Activated T-helper 2 cell treated with anti-CD3 and anti-CD28 coated beads, Interferon-gamma antibody, Interleukin-2, Interleukin-4, amounts not matched to agents 10 μg/mL and 5 μg/mL and 100 μg/mL, durations not matched to agents 14 hours and 24 hours and 36 hours (primary cell): ENCODE results near the gene MAP3K20. TPM values are rescaled to one million over a fixed set of nuclear protein-coding genes. Genes with fewer than 3 reads are reported as not detected.
"Not testable (repeated sequence)": the region's sequence is repeated elsewhere in the genome, so short reads cannot be mapped to it uniquely, and the experiment has no call there.

Source experiments
- DNase-seq: peaks from one replicate; pipeline ENCODE4 v3.0.0; 2021; ENCODE audit warnings: low spot score
- H3K27ac Mint-ChIP-seq: one replicate; pipeline ENCODE4 v1.8.0; 2021; ENCODE audit warnings: mixed read lengths
- H3K27me3 Mint-ChIP-seq: one replicate; pipeline ENCODE4 v1.8.0; 2021; ENCODE audit warnings: low read depth, mixed read lengths
- H3K36me3 Mint-ChIP-seq: one replicate; pipeline ENCODE4 v1.8.0; 2021; ENCODE audit warnings: low read depth, mixed read lengths
- H3K4me1 Mint-ChIP-seq: one replicate; pipeline ENCODE4 v1.8.0; 2021; ENCODE audit warnings: low read depth, mixed read lengths
- H3K4me3 Mint-ChIP-seq: one replicate; pipeline ENCODE4 v1.8.0; 2021; ENCODE audit warnings: low read depth, mild to moderate bottlenecking, moderate library complexity, mixed read lengths
- H3K9me3 Mint-ChIP-seq: one replicate; pipeline ENCODE4 v1.8.0; 2021; ENCODE audit warnings: mixed read lengths
- intact Hi-C: fragments of 100-400 bp; cut with micrococcal nuclease; formaldehyde crosslinking; loops from one replicate; pipeline ENCODE4 v1.15.1; 2023
- total RNA-seq: library from RNA; stranded (reverse); gene quantifications from 2 replicates; pipeline ENCODE4 v1.2.3, GENCODE V29; 2022

MAP3K20 gene
- total RNA-seq, 1 donor from 2014 or later = 26.8 TPM

- Mint-ChIP-seq H3K4me1 (peaks cover 14% of the 10 kb centered on the region), H3K4me3 (no peak overlapping the region), H3K9me3 (no peaks in the 10 kb centered on the region), H3K36me3 (peaks cover 2% of the 10 kb centered on the region), H3K27me3 (peaks cover 2% of the 10 kb centered on the region), H3K27ac (no peak overlapping the region)
- DNase-seq = no peak
- intact Hi-C loops = no loop called here
These were observed 47.3 kb downstream of the MAP3K20 start for GRCh38 chr2:173122936-173123335.

- Mint-ChIP-seq H3K36me3 (peaks cover 7% of the 10 kb centered on the region), H3K4me1 (peaks cover 16% of the 10 kb centered on the region), H3K27me3 (peaks cover 2% of the 10 kb centered on the region), H3K9me3 (no peaks in the 10 kb centered on the region), H3K27ac (no peak overlapping the region), H3K4me3 (no peak overlapping the region)
- no peak for DNase-seq
- intact Hi-C loops = no loop called here
These were observed 48.8 kb downstream of the MAP3K20 start for GRCh38 chr2:173124441-173124840.

GRCh38 chr2:173126819-173127218 lies 51.2 kb downstream of the MAP3K20 start:
- H3K27ac Mint-ChIP-seq = no peak overlapping the region
- H3K9me3 Mint-ChIP-seq = no peaks in the 10 kb centered on the region
- H3K4me1 Mint-ChIP-seq = peaks cover 30% of the 10 kb centered on the region
- peaks cover 3% of the 10 kb centered on the region for H3K27me3 Mint-ChIP-seq
- peaks cover 8% of the 10 kb centered on the region for H3K36me3 Mint-ChIP-seq
- no peak overlapping the region for H3K4me3 Mint-ChIP-seq
- intact Hi-C loops = no loop called here
- DNase-seq = no peak

GRCh38 chr2:173128132-173128531 lies 52.5 kb downstream of the MAP3K20 start:
- H3K4me1 Mint-ChIP-seq = peaks cover 42% of the 10 kb centered on the region
- intact Hi-C loops = not testable (repeated sequence)

GRCh38 chr2:173130496-173131465 lies 55.1 kb downstream of the MAP3K20 start:
- Mint-ChIP-seq H3K36me3 (peaks cover 9% of the 10 kb centered on the region), H3K27ac (peak overlapping the region; percentile 92), H3K4me3 (no peak overlapping the region), H3K27me3 (peaks cover 5% of the 10 kb centered on the region), H3K9me3 (no peaks in the 10 kb centered on the region), H3K4me1 (peaks cover 61% of the 10 kb centered on the region)
- no peak for DNase-seq
- intact Hi-C loops = loop anchor here (5.0 to 10.0 kb wide), 2 partner anchors 157 to 834 kb away; partner anchors contain the start of gene SP3

More at GRCh38 chr2:173128132-173128531, 52.5 kb downstream of the MAP3K20 start:
- not testable (repeated sequence) for DNase-seq, H3K4me3 Mint-ChIP-seq, H3K36me3 Mint-ChIP-seq, H3K27me3 Mint-ChIP-seq, H3K27ac Mint-ChIP-seq, H3K9me3 Mint-ChIP-seq

GRCh38 chr2:173132531-173132930 lies 56.9 kb downstream of the MAP3K20 start:
- Mint-ChIP-seq H3K27me3 (peaks cover 5% of the 10 kb centered on the region), H3K36me3 (peaks cover 9% of the 10 kb centered on the region), H3K4me1 (peaks cover 72% of the 10 kb centered on the region), H3K4me3 (peak overlapping the region; percentile 24), H3K9me3 (no peaks in the 10 kb centered on the region), H3K27ac (peak overlapping the region; percentile 92)
- no peak for DNase-seq
- intact Hi-C loops = loop anchor here (1.0 to 10.0 kb wide), 5 partner anchors 14 to 832 kb away; partner anchors contain the start of gene SP3

GRCh38 chr2:173134703-173135102 lies 59.1 kb downstream of the MAP3K20 start:
- Mint-ChIP-seq H3K36me3 (peaks cover 9% of the 10 kb centered on the region), H3K27me3 (peaks cover 5% of the 10 kb centered on the region), H3K4me1 (peaks cover 73% of the 10 kb centered on the region), H3K4me3 (no peak overlapping the region), H3K27ac (peak overlapping the region; percentile 74), H3K9me3 (no peaks in the 10 kb centered on the region)
- no peak for DNase-seq
- intact Hi-C loops = loop anchor here (1.0 to 10.0 kb wide), 3 partner anchors 153 to 830 kb away; partner anchors contain the start of genes CDCA7 and SP3

GRCh38 chr2:173136067-173136466 lies 60.4 kb downstream of the MAP3K20 start:
- Mint-ChIP-seq H3K4me1 (peaks cover 62% of the 10 kb centered on the region), H3K27me3 (peaks cover 5% of the 10 kb centered on the region), H3K4me3 (peak overlapping the region; percentile 51)

GRCh38 chr2:173136599-173136998 lies 61.0 kb downstream of the MAP3K20 start:
- Mint-ChIP-seq H3K27me3 (peaks cover 4% of the 10 kb centered on the region), H3K27ac (peak overlapping the region; percentile 0), H3K4me1 (peaks cover 62% of the 10 kb centered on the region), H3K36me3 (peaks cover 22% of the 10 kb centered on the region), H3K4me3 (no peak overlapping the region), H3K9me3 (peaks cover 7% of the 10 kb centered on the region)
- DNase-seq = no peak
- intact Hi-C loops = loop anchor here (10.0 kb wide), 1 partner anchor 828 kb away; the partner anchor contains the start of gene SP3

More at GRCh38 chr2:173136067-173136466, 60.4 kb downstream of the MAP3K20 start:
- intact Hi-C loops = loop anchor here (10.0 kb wide), 1 partner anchor 829 kb away; the partner anchor contains the start of gene SP3
- Mint-ChIP-seq H3K36me3 (peaks cover 17% of the 10 kb centered on the region), H3K9me3 (peaks cover 1% of the 10 kb centered on the region), H3K27ac (peak overlapping the region; percentile 0)
- DNase-seq = no peak

GRCh38 chr2:173137610-173138009 lies 62.0 kb downstream of the MAP3K20 start:
- Mint-ChIP-seq H3K4me3 (no peak overlapping the region), H3K27ac (no peak overlapping the region), H3K36me3 (peaks cover 24% of the 10 kb centered on the region), H3K9me3 (peaks cover 13% of the 10 kb centered on the region), H3K4me1 (peaks cover 53% of the 10 kb centered on the region), H3K27me3 (peaks cover 2% of the 10 kb centered on the region)
- DNase-seq = no peak
- intact Hi-C loops = loop anchor here (10.0 kb wide), 1 partner anchor 827 kb away; the partner anchor contains the start of gene SP3

GRCh38 chr2:173138962-173139361 lies 63.3 kb downstream of the MAP3K20 start:
- intact Hi-C loops = loop anchor here (10.0 kb wide), 1 partner anchor 826 kb away; the partner anchor contains the start of gene SP3
- H3K36me3 Mint-ChIP-seq = peaks cover 21% of the 10 kb centered on the region

GRCh38 chr2:173141666-173142065 lies 66.0 kb downstream of the MAP3K20 start:
- DNase-seq = no peak
- intact Hi-C loops = no loop called here
- Mint-ChIP-seq H3K27me3 (peaks cover 2% of the 10 kb centered on the region), H3K27ac (no peak overlapping the region), H3K4me1 (peaks cover 29% of the 10 kb centered on the region), H3K9me3 (peaks cover 22% of the 10 kb centered on the region), H3K4me3 (no peak overlapping the region), H3K36me3 (peaks cover 21% of the 10 kb centered on the region)

More at GRCh38 chr2:173138962-173139361, 63.3 kb downstream of the MAP3K20 start:
- DNase-seq = no peak
- Mint-ChIP-seq H3K9me3 (peaks cover 22% of the 10 kb centered on the region), H3K27ac (no peak overlapping the region), H3K4me1 (peaks cover 43% of the 10 kb centered on the region), H3K27me3 (peaks cover 2% of the 10 kb centered on the region), H3K4me3 (no peak overlapping the region)
